GM10847 (cell line): ENCODE data around the gene C11orf58.

Experiments
- POLR2A ChIP-seq: IDR thresholded peaks from 2 replicates; pipeline ENCODE4 v1.6.1; 2011; ENCODE audit not compliant: insufficient read length; ENCODE audit errors: extremely low read depth

Gene C11orf58

GRCh38 chr11:16776711-16777612 is 38.5 kb downstream of the C11orf58 start:
- TF ChIP-seq POLR2A = no peak

- TF ChIP-seq POLR2A = no peak
Observed at GRCh38 chr11:16777613-16777975, 39.1 kb downstream of the C11orf58 start.

DNA sequence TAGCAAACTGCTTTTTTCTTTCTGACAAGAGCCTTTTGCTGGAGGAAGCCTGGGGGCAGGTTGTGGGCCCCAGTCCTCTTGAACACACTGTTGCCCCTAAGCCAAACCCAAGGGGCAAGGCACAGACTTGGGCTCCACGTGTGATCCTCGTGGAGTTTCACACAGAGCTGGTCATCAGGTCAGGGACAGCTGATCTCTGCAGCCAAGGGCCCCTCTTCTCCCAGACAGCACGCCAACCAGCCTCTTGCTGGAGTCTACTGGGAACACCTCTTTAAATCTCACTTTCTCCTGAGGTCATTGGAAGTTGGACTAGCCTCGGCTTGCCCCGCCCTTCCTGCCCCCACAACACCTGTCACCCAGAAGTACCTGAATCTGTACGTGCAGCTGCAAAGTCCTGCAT is 39.8 kb downstream of the C11orf58 start:
- TF ChIP-seq POLR2A = no peak

- no peak for TF ChIP-seq POLR2A
Observed at GRCh38 chr11:16778876-16779275, 40.4 kb downstream of the C11orf58 start.

DNA sequence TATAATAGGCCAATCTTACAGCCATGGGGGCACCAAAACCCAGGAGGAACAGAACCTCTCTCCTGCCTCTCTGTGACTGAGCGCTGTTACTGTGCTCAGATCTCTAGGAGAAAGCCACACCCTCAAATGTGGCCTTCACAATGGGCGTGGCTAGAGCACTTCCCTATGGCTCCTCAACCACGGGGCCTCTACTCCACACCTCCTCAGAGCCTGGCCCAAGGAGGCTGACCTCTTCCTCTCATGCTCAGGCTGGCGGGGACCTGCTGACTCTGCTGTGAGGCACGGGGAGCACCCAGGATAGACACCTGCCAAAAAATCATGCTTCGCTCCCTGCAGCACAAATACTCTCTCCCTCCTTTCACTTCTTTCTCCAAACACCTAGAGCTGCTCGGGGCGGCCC is 41.0 kb downstream of the C11orf58 start:
- TF ChIP-seq POLR2A = no peak

- TF ChIP-seq POLR2A = no peak
Observed at GRCh38 chr11:16780146-16780545, 41.7 kb downstream of the C11orf58 start.

DNA sequence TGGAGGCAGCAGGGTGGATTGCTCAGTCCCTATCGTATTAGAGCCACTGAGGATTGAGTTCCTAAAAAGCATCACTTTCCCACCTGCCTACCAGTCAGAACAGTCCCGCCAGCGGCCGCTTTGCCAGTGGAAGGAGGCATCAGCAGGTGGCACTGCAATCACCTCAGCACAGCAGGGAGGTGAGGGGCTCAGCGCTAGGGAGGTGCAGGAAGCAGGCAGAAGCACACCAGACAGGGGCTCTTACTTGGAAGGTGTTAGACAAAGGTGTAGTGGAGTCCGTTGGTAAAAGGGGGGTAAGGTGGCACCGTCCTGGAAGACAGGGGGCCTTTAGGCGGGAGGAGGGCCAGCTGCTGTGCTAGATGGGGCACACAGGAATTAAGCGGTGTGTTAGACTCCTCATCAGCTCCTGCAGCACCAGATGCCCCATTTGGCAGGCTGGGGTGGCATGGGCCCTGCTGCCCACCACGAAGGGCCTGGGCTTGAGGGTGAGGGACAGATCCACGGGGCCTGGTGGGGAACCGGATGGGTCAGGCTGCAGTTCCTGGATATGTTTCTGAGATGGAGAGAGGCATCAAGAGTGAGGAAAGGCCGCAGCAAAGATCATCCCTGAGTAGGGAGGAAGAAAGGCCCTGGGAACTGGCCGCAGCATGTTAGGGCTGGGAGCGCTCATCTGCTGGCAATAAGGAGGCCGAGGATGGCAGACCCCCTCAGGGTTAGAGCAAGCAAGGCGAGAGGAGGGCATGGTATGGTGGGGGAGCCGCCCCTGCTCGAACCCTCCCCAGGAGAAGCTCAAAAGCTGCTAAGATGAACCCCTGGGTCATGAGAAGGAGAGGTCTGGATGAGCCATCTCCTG is 42.5 kb downstream of the C11orf58 start:
- TF ChIP-seq POLR2A = no peak

DNA sequence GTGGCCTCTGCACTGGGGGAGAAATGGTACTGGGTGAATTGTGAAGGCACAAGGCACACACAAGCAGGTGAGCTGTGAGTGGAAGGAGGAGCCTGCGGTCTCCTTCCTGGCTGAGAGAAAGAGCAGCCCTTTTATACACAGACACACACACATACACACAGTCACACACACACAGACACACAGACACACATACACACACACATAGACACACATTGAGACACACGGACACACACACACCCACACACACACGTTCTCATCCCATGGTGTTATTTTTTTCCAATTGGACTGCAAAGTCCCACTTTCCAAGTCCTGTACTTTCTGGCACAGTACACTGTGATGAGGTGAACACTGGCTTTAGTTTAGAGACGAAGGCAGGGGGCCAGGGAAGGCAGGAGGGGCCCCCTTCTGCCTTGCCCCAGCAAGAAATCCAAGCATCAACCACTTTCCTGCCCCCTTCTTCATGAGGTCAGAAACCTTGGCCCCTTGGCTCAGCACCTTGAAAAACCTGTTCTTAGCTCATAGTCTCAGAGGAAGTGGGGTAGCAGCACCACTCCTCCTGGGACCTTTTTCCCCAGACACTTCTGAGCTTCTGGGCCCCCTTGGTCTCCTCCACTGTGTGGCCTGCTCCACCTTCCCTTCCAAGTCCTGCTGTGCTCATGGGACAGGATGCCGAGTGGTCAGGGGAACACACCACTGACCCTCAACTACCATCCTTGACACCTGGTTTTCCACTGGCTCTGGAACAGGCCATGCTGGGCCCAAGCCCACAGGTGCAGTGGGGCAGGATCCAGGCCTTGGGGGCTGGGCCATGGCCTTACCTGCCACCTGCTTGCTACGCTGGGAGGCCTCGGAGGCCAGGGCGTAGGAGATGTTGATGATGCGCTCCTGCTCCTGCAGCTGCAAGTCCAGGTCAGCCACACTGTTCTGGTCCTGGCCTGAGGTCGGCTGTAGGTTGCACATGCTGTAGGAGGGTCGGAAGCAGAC is 43.8 kb downstream of the C11orf58 start:
- no peak for TF ChIP-seq POLR2A

DNA sequence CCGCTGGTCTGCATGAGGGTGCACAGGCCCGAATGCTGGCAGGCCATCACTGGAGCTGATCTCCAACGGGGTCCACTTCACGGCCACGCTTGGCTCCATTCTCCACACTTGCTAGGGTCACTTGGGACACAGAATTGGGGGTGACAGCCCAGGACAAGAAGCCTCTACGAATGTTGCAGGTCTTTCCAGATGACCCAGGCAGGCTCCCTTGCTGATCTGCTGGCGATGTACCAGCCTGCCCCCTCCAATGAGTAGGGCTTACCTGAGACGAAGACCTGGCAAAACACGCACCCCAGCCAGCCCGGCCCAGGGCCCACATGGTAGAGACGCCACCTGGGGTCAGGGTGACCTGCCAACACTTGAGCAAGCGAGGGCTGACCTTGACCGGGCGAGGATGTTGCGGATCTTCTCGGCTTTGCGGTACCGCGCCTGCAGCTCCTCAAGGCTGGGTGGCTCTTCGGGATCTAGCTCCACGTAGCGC is 44.9 kb downstream of the C11orf58 start:
- no peak for TF ChIP-seq POLR2A

- TF ChIP-seq POLR2A = no peak
Observed at GRCh38 chr11:16784097-16784496, 45.6 kb downstream of the C11orf58 start.

GRCh38 chr11:16784666-16785065 is 46.2 kb downstream of the C11orf58 start:
- TF ChIP-seq POLR2A = no peak

- TF ChIP-seq POLR2A = no peak
Observed at GRCh38 chr11:16785520-16786128, 47.2 kb downstream of the C11orf58 start.

DNA sequence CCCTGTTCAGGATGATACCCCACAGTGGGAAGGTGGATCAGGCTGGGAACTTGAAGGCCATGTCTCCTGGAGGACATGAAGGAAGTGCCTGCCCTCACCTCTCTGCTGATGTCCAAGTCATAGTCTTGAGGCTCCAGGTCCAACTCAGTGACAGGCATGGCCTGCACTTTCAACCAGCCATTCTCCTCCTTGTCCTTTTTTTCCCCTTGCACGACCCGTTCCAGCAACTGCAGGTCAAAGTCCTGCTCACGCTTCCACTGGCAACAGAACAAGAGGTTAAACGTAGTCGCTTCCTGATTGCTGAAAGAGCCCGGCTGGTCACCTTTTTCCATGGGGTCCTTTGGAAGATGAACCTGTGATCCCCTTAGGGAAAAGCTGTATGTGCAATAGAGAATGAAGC is 47.7 kb downstream of the C11orf58 start:
- TF ChIP-seq POLR2A = no peak

DNA sequence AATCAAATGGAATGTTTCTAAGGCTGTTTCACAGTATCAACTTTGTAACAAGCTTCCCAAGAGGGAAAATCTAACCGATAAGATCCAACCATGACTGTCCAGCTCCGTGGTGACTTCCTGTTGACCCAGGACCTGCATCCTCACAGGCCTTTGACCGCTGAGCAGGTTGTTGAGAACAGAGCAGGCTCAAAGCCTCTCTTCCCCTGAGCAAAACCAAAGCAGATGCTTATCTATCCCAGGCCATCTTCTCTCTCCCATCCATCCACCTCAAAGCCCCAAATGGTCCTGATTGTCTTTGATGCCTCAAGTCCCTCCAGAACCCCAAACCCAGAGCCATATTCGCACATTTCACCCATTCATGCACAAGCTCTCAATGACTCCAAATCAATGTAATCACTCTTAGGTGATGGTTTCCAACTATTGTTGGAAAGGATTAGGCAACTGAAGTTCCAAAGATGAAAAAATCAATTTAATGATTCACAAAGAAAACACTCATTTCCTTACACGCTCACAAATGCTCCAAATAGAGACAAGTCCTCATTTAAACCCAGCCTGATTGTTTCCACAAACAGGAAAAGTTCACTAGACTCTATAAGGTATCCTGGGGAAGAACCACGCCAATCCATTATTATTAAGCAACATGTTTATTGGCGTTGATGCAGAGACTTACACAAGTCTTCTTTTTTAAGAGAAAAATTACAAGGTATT is 48.7 kb downstream of the C11orf58 start:
- TF ChIP-seq POLR2A = no peak
